Endodermal cell (in vitro differentiated cells): ENCODE data around the gene ALG14. TPM values are rescaled to one million over a fixed set of nuclear protein-coding genes. Genes with fewer than 3 reads are reported as not detected.

Experiments
- DNase-seq: peaks from one replicate; pipeline ENCODE4 v3.0.0-alpha.2; 2017
- H3K27ac ChIP-seq: 2 replicates; pipeline ENCODE4 v1.5.1; 2013; ENCODE audit warnings: mild to moderate bottlenecking, low read depth, low read length, moderate library complexity
- H3K27me3 ChIP-seq: 2 replicates; pipeline ENCODE4 v1.6.1; 2013; ENCODE audit warnings: mild to moderate bottlenecking, low read length, moderate library complexity; ENCODE audit not compliant: insufficient read depth, control insufficient read depth, poor library complexity, severe bottlenecking
- H3K36me3 ChIP-seq: 2 replicates; pipeline ENCODE4 v1.7.0; 2013; ENCODE audit warnings: mild to moderate bottlenecking, low read length, moderate library complexity; ENCODE audit not compliant: control insufficient read depth, insufficient read depth
- H3K4me1 ChIP-seq: one replicate; pipeline ENCODE4 v1.7.0; 2013; ENCODE audit warnings: low read length; ENCODE audit not compliant: control insufficient read depth, insufficient read depth
- H3K4me3 ChIP-seq: 2 replicates; pipeline ENCODE4 v1.5.1; 2013; ENCODE audit warnings: mild to moderate bottlenecking, low read length, moderate library complexity
- H3K9ac ChIP-seq: 2 replicates; pipeline ENCODE4 v1.6.1; 2013; ENCODE audit warnings: mild to moderate bottlenecking, low read length, moderate library complexity; ENCODE audit not compliant: poor library complexity, severe bottlenecking; ENCODE audit errors: extremely low read depth
- H3K9me3 ChIP-seq: 2 replicates; pipeline ENCODE4 v1.6.1; 2013; ENCODE audit warnings: mild to moderate bottlenecking, low read length, moderate library complexity; ENCODE audit not compliant: control insufficient read depth
- H3K27ac Mint-ChIP-seq: 2 replicates; pipeline ENCODE4 v1.8.0; 2020; ENCODE audit warnings: mixed read lengths
- H3K27me3 Mint-ChIP-seq: 2 replicates; pipeline ENCODE4 v1.8.0; 2021; ENCODE audit warnings: mild to moderate bottlenecking, mixed read lengths; ENCODE audit not compliant: insufficient read depth
- H3K36me3 Mint-ChIP-seq: 2 replicates; pipeline ENCODE4 v1.8.0; 2020; ENCODE audit warnings: low read depth, mixed read lengths
- H3K4me1 Mint-ChIP-seq: 2 replicates; pipeline ENCODE4 v1.8.0; 2020; ENCODE audit warnings: mixed read lengths
- H3K4me3 Mint-ChIP-seq: 2 replicates; pipeline ENCODE4 v1.8.0; 2020; ENCODE audit warnings: mild to moderate bottlenecking, moderate library complexity, mixed read lengths
- H3K9me3 Mint-ChIP-seq: 2 replicates; pipeline ENCODE4 v1.8.0; 2020; ENCODE audit warnings: mild to moderate bottlenecking, mixed read lengths
- WGBS, 2 experiments: methylation state at CpG; one replicate each; pipeline versions ENCODE4 v1.1.5 to v1.1.7; 2013; ENCODE audit warnings: missing lambda C conversion rate in 2 of 2, mixed read lengths in 1 of 2; ENCODE audit not compliant: insufficient coverage in 1 of 2, insufficient read length in 1 of 2; 5-methylcytosine and 5-hydroxymethylcytosine counted together
- total RNA-seq, 2 donors: library from RNA; stranded (reverse); fragmentation: NEBNext Ultra II Directional in 1 of 2; extraction: Animal tissue kit (Norgen Biotek cat#: 25700) in 1 of 2; gene quantifications; 2 replicates in 1 of 2; 3 replicates in 1 of 2; pipeline ENCODE4 v1.2.1, GENCODE V29; 2021
- TF ChIP-seq, protein P1 (sequence below): fragments of 200-600 bp; sonication (generic); conservative IDR thresholded peaks from 2 replicates; pipeline ENCODE4 v1.5.0; 2021; ENCODE audit warnings: antibody characterized with exemption, mild to moderate bottlenecking

ALG14 gene
- total RNA-seq, 2 donors from 2014 or later: 5.9 to 7.0 TPM

DNA sequence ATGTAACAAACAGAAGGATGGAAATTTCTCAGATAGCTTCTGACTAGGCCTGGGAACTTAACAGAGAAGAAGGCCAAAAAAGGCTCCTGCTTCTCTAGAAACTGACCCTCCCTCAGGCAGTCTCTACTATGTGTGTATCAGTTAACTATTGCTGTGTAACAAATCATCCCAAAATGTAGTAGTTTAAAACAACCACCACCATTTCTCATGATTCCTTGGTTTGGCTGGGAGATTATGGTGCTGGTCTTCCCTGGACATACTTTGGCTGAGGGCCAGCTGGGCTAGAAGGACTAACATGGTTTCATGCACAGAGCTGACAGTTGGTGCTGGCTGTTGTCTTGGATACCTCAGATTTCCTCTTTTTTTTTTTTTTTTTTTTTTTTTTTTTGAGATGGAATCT lies 119.6 kb downstream of the ALG14 start:
- no peak overlapping the region for H3K27ac Mint-ChIP-seq
- peaks cover 3% of the 10 kb centered on the region for H3K27me3 Mint-ChIP-seq
- TF ChIP-seq, protein P1, sequence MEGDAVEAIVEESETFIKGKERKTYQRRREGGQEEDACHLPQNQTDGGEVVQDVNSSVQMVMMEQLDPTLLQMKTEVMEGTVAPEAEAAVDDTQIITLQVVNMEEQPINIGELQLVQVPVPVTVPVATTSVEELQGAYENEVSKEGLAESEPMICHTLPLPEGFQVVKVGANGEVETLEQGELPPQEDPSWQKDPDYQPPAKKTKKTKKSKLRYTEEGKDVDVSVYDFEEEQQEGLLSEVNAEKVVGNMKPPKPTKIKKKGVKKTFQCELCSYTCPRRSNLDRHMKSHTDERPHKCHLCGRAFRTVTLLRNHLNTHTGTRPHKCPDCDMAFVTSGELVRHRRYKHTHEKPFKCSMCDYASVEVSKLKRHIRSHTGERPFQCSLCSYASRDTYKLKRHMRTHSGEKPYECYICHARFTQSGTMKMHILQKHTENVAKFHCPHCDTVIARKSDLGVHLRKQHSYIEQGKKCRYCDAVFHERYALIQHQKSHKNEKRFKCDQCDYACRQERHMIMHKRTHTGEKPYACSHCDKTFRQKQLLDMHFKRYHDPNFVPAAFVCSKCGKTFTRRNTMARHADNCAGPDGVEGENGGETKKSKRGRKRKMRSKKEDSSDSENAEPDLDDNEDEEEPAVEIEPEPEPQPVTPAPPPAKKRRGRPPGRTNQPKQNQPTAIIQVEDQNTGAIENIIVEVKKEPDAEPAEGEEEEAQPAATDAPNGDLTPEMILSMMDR: no peak
- no peak for DNase-seq
- H3K27me3 ChIP-seq: no peaks in the 10 kb centered on the region
- no peak overlapping the region for H3K9ac ChIP-seq
- H3K27ac ChIP-seq: no peak overlapping the region
- H3K9me3 ChIP-seq: peaks cover 4% of the 10 kb centered on the region
- H3K4me1 ChIP-seq: peaks cover 12% of the 10 kb centered on the region
- no peaks in the 10 kb centered on the region for H3K36me3 Mint-ChIP-seq
- H3K4me3 Mint-ChIP-seq: no peak overlapping the region
- no peaks in the 10 kb centered on the region for H3K36me3 ChIP-seq
- no peak overlapping the region for H3K4me3 ChIP-seq
- peaks cover 30% of the 10 kb centered on the region for H3K4me1 Mint-ChIP-seq
- H3K9me3 Mint-ChIP-seq: peaks cover 2% of the 10 kb centered on the region

- Histone ChIP-seq H3K27ac (no peak overlapping the region), H3K36me3 (no peaks in the 10 kb centered on the region), H3K4me3 (no peak overlapping the region), H3K9me3 (peaks cover 4% of the 10 kb centered on the region), H3K4me1 (peaks cover 12% of the 10 kb centered on the region), H3K27me3 (no peaks in the 10 kb centered on the region), H3K9ac (no peak overlapping the region)
- TF ChIP-seq, protein P1: no peak
- Mint-ChIP-seq H3K9me3 (peaks cover 2% of the 10 kb centered on the region), H3K27me3 (peaks cover 3% of the 10 kb centered on the region), H3K27ac (no peak overlapping the region), H3K4me3 (no peak overlapping the region), H3K36me3 (no peaks in the 10 kb centered on the region), H3K4me1 (peaks cover 30% of the 10 kb centered on the region)
- DNase-seq: no peak
- WGBS, 2 experiments: 93 to 95% methylated on average over 5 of the region's 5 CpGs
Observed at GRCh38 chr1:94952539-94952938, 120.2 kb downstream of the ALG14 start.

DNA sequence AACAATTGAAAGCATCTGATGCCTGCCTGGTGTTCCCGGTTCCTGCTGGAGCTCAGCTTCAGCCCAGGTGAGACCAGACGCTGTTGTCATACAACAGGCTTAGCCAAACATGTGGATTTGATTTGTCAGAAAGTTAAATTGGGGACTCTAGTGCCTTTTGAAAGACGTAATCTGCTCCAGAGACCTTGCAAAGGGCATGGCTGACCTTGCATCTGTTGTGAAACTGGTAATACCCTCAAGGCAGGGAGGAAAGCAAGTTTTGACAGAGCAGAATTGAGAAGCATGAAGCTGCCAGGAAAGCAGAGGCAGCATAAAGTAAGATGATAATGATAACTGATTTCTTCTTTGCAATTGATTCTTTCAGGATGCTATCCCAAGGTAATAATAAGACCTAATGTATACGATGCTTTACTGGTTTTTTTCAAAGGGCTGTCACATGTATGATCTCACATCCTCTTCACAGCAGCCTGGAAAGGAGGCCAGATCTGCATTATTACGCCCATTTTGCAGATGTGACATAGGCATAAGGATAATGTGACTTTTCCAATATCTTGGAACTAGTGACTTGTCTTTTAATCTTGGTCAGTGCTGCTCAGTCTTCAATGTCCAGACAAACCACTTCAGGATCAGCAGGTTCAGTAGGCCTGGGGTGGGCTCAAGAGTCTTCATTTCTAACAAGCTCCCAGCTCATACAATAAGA lies 121.1 kb downstream of the ALG14 start:
- Mint-ChIP-seq H3K9me3 (peaks cover 2% of the 10 kb centered on the region), H3K27ac (no peak overlapping the region), H3K4me1 (peaks cover 30% of the 10 kb centered on the region), H3K27me3 (peaks cover 3% of the 10 kb centered on the region), H3K36me3 (no peaks in the 10 kb centered on the region), H3K4me3 (no peak overlapping the region)
- Histone ChIP-seq H3K36me3 (no peaks in the 10 kb centered on the region), H3K9me3 (peaks cover 4% of the 10 kb centered on the region), H3K4me3 (no peak overlapping the region), H3K4me1 (peaks cover 12% of the 10 kb centered on the region), H3K27me3 (no peaks in the 10 kb centered on the region), H3K27ac (no peak overlapping the region), H3K9ac (no peak overlapping the region)
- TF ChIP-seq, protein P1: no peak
- 85 to 87% methylated on average over 4 to 5 of the region's 5 CpGs for WGBS, 2 experiments
- no peak for DNase-seq
